Measurements from ENCODE around the gene AKAP9.
"Not testable (repeated sequence)": the region's sequence is repeated elsewhere in the genome, so short reads cannot be mapped to it uniquely, and the experiment has no call there.

AKAP9 gene

GRCh38 chr7:92025260-92025659, 84.6 kb downstream of the AKAP9 start:
- no peak for DNase-seq

- not testable (repeated sequence) for DNase-seq
These were observed 86.0 kb downstream of the AKAP9 start for GRCh38 chr7:92026635-92027034.

GRCh38 chr7:92027128-92027527, 86.5 kb downstream of the AKAP9 start:
- DNase-seq = not testable (repeated sequence)

- no peak for DNase-seq
These were observed 87.6 kb downstream of the AKAP9 start for GRCh38 chr7:92028226-92028625.

- DNase-seq = no peak
These were observed 88.0 kb downstream of the AKAP9 start for GRCh38 chr7:92028686-92029085.

- no peak for DNase-seq
These were observed 93.5 kb downstream of the AKAP9 start for GRCh38 chr7:92034116-92034515.

GRCh38 chr7:92035576-92035975, 94.9 kb downstream of the AKAP9 start:
- no peak for DNase-seq

GRCh38 chr7:92039900-92040299, 99.2 kb downstream of the AKAP9 start:
- DNase-seq = no peak

- DNase-seq = no peak
These were observed 101.5 kb downstream of the AKAP9 start for GRCh38 chr7:92042056-92042737.

- DNase-seq = no peak
These were observed 102.4 kb downstream of the AKAP9 start for GRCh38 chr7:92043098-92043497.

- no peak for DNase-seq
These were observed 103.0 kb downstream of the AKAP9 start for GRCh38 chr7:92043637-92044036.

- no peak for DNase-seq
These were observed 103.5 kb downstream of the AKAP9 start for GRCh38 chr7:92044148-92044547.

- no peak for DNase-seq
These were observed 104.3 kb downstream of the AKAP9 start for GRCh38 chr7:92044940-92045339.

- no peak for DNase-seq
These were observed 111.0 kb downstream of the AKAP9 start for GRCh38 chr7:92051655-92052054.

- DNase-seq = no peak
These were observed 111.5 kb downstream of the AKAP9 start for GRCh38 chr7:92052159-92052558.

GRCh38 chr7:92052684-92053083, 112.0 kb downstream of the AKAP9 start:
- DNase-seq = no peak

- no peak for DNase-seq
These were observed 112.7 kb downstream of the AKAP9 start for GRCh38 chr7:92053312-92053711.

- no peak for DNase-seq
These were observed 115.6 kb downstream of the AKAP9 start for GRCh38 chr7:92056286-92056685.

- no peak for DNase-seq
These were observed 116.7 kb downstream of the AKAP9 start for GRCh38 chr7:92057375-92057774.

- DNase-seq = no peak
These were observed 117.4 kb downstream of the AKAP9 start for GRCh38 chr7:92058040-92058439.

- no peak for DNase-seq
These were observed 118.2 kb downstream of the AKAP9 start for GRCh38 chr7:92058899-92059298.

GRCh38 chr7:92061154-92061553, 120.5 kb downstream of the AKAP9 start:
- DNase-seq = no peak

GRCh38 chr7:92064438-92065029, 123.9 kb downstream of the AKAP9 start:
- no peak for DNase-seq

- DNase-seq = no peak
These were observed 130.4 kb downstream of the AKAP9 start for GRCh38 chr7:92071032-92071431.

GRCh38 chr7:92072121-92072520, 131.5 kb downstream of the AKAP9 start:
- DNase-seq = no peak

Data from NCI-H2171 (cell line).